Natural killer cell treated with Interleukin-12 subunit alpha and Interleukin-12 subunit beta and Interleukin-15 and Interleukin-18, amount 100 ng/mL, for 72 hours (primary cell): ENCODE data around the gene ARHGAP27. TPM values are rescaled to one million over a fixed set of nuclear protein-coding genes. Genes with fewer than 3 reads are reported as not detected.

Experiments
- ATAC-seq, 2 donors: fragments of 150-1000 bp; cut with Tn5 transposase in 1 of 2; sonication (Bioruptor Pico), chemical (Tn5 transposase) in 1 of 2; 2 replicates each; pipeline ENCODE4 v1.10.0; 2021
- DNase-seq: peaks from one replicate; pipeline ENCODE4 v3.0.0; 2022; ENCODE audit warnings: low spot score
- H3K27ac Mint-ChIP-seq, 2 donors: 1 replicate in 1 of 2; 2 replicates in 1 of 2; pipeline ENCODE4 v1.8.0; 2022; ENCODE audit warnings: mixed read lengths in 2 of 2, mild to moderate bottlenecking in 1 of 2, moderate library complexity in 1 of 2
- H3K27me3 Mint-ChIP-seq, 2 donors: 1 replicate in 1 of 2; 2 replicates in 1 of 2; pipeline ENCODE4 v1.8.0; 2022; ENCODE audit warnings: mixed read lengths in 2 of 2
- H3K36me3 Mint-ChIP-seq: one replicate; pipeline ENCODE4 v1.8.0; 2022; ENCODE audit warnings: mixed read lengths
- H3K4me1 Mint-ChIP-seq, 2 donors: 1 replicate in 1 of 2; 2 replicates in 1 of 2; pipeline ENCODE4 v1.8.0; 2022; ENCODE audit warnings: low read depth in 2 of 2, mixed read lengths in 2 of 2, mild to moderate bottlenecking in 1 of 2
- H3K4me3 Mint-ChIP-seq: one replicate; pipeline ENCODE4 v1.8.0; 2022; ENCODE audit warnings: mixed read lengths
- H3K9me3 Mint-ChIP-seq: 2 replicates; pipeline ENCODE4 v1.8.0; 2022; ENCODE audit warnings: mixed read lengths
- total RNA-seq, 2 donors: library from RNA; stranded (reverse); gene quantifications; one replicate each; pipeline ENCODE4 v1.2.3, GENCODE V29; 2022

The ARHGAP27 gene
- total RNA-seq, 2 donors from 2014 or later = 79.1 to 102 TPM

GRCh38 chr17:45386178-45386577 is 46.5 kb downstream of the ARHGAP27 start:
- no peak for ATAC-seq
- Mint-ChIP-seq H3K27me3 (peaks cover 13 to 17% of the 10 kb centered on the region in 2 donors), H3K4me3 (no peak overlapping the region), H3K27ac (no peak overlapping the region), H3K36me3 (no peaks in the 10 kb centered on the region), H3K9me3 (no peaks in the 10 kb centered on the region), H3K4me1 (peaks cover 20 to 29% of the 10 kb centered on the region in 2 donors)
- DNase-seq = no peak

- H3K9me3 Mint-ChIP-seq = no peaks in the 10 kb centered on the region
- peaks cover 13 to 17% of the 10 kb centered on the region in 2 donors for H3K27me3 Mint-ChIP-seq
- H3K4me3 Mint-ChIP-seq = no peak overlapping the region
- H3K27ac Mint-ChIP-seq = peak overlapping the region in 1 of 2 donors; percentile 38
- DNase-seq (peak; percentile 88), ATAC-seq (peak; percentile 89 to 91)
- H3K4me1 Mint-ChIP-seq = peaks cover 19 to 28% of the 10 kb centered on the region in 2 donors
- H3K36me3 Mint-ChIP-seq = no peaks in the 10 kb centered on the region
These were observed 47.2 kb downstream of the ARHGAP27 start for GRCh38 chr17:45385331-45385997.

GRCh38 chr17:45384789-45385262 is 47.8 kb downstream of the ARHGAP27 start:
- no peaks in the 10 kb centered on the region for H3K36me3 Mint-ChIP-seq
- ATAC-seq (no peak), DNase-seq (no peak)
- peaks cover 19 to 28% of the 10 kb centered on the region in 2 donors for H3K4me1 Mint-ChIP-seq
- peaks cover 13 to 17% of the 10 kb centered on the region in 2 donors for H3K27me3 Mint-ChIP-seq
- no peaks in the 10 kb centered on the region for H3K9me3 Mint-ChIP-seq
- H3K4me3 Mint-ChIP-seq = no peak overlapping the region
- peak overlapping the region in 1 of 2 donors; percentile 67 for H3K27ac Mint-ChIP-seq

GRCh38 chr17:45384047-45384788 is 48.5 kb downstream of the ARHGAP27 start:
- H3K27me3 Mint-ChIP-seq = peaks cover 13 to 17% of the 10 kb centered on the region in 2 donors
- H3K4me1 Mint-ChIP-seq = peaks cover 19 to 28% of the 10 kb centered on the region in 2 donors
- H3K27ac Mint-ChIP-seq = peak overlapping the region; percentile 13 to 67
- H3K36me3 Mint-ChIP-seq = no peaks in the 10 kb centered on the region
- H3K4me3 Mint-ChIP-seq = no peak overlapping the region
- DNase-seq (no peak), ATAC-seq (no peak)
- no peaks in the 10 kb centered on the region for H3K9me3 Mint-ChIP-seq

- Mint-ChIP-seq H3K4me1 (peaks cover 13 to 21% of the 10 kb centered on the region in 2 donors), H3K9me3 (no peaks in the 10 kb centered on the region), H3K4me3 (no peak overlapping the region), H3K27ac (no peak overlapping the region), H3K27me3 (peaks cover 15 to 18% of the 10 kb centered on the region in 2 donors), H3K36me3 (no peaks in the 10 kb centered on the region)
- ATAC-seq (no peak), DNase-seq (no peak)
These were observed 49.7 kb downstream of the ARHGAP27 start for GRCh38 chr17:45383003-45383402.

GRCh38 chr17:45382226-45382625 is 50.4 kb downstream of the ARHGAP27 start:
- Mint-ChIP-seq H3K36me3 (no peaks in the 10 kb centered on the region), H3K4me1 (peaks cover 13 to 21% of the 10 kb centered on the region in 2 donors), H3K27me3 (peaks cover 18% of the 10 kb centered on the region in 2 donors), H3K27ac (no peak overlapping the region), H3K4me3 (no peak overlapping the region), H3K9me3 (no peaks in the 10 kb centered on the region)
- no peak for ATAC-seq
- no peak for DNase-seq

- Mint-ChIP-seq H3K27ac (no peak overlapping the region), H3K9me3 (no peaks in the 10 kb centered on the region), H3K36me3 (no peaks in the 10 kb centered on the region), H3K4me1 (peaks cover 13 to 20% of the 10 kb centered on the region in 2 donors), H3K27me3 (peaks cover 18% of the 10 kb centered on the region in 2 donors), H3K4me3 (no peak overlapping the region)
- ATAC-seq = no peak
- peak; percentile 3 for DNase-seq
These were observed 51.7 kb downstream of the ARHGAP27 start for GRCh38 chr17:45380991-45381390.

- Mint-ChIP-seq H3K27ac (no peak overlapping the region), H3K9me3 (no peaks in the 10 kb centered on the region), H3K36me3 (no peaks in the 10 kb centered on the region), H3K27me3 (peaks cover 16 to 18% of the 10 kb centered on the region in 2 donors), H3K4me1 (peaks cover 9 to 12% of the 10 kb centered on the region in 2 donors), H3K4me3 (no peak overlapping the region)
- DNase-seq (peak; percentile 42), ATAC-seq (no peak)
These were observed 52.5 kb downstream of the ARHGAP27 start for GRCh38 chr17:45380046-45380765.

- DNase-seq = no peak
- H3K9me3 Mint-ChIP-seq = no peaks in the 10 kb centered on the region
- peaks cover 15 to 18% of the 10 kb centered on the region in 2 donors for H3K27me3 Mint-ChIP-seq
These were observed 55.3 kb downstream of the ARHGAP27 start for GRCh38 chr17:45377401-45377800.

GRCh38 chr17:45376171-45377005 is 56.3 kb downstream of the ARHGAP27 start:
- Mint-ChIP-seq H3K36me3 (no peaks in the 10 kb centered on the region), H3K4me1 (peaks cover 7 to 10% of the 10 kb centered on the region in 2 donors), H3K27me3 (peaks cover 19 to 27% of the 10 kb centered on the region in 2 donors), H3K9me3 (no peaks in the 10 kb centered on the region), H3K4me3 (no peak overlapping the region), H3K27ac (peak overlapping the region in 1 of 2 donors; percentile 5)
- ATAC-seq (no peak), DNase-seq (no peak)

More at GRCh38 chr17:45377401-45377800, 55.3 kb downstream of the ARHGAP27 start:
- no peak overlapping the region for H3K27ac Mint-ChIP-seq
- H3K36me3 Mint-ChIP-seq = no peaks in the 10 kb centered on the region
- H3K4me1 Mint-ChIP-seq = peaks cover 2% of the 10 kb centered on the region in 2 donors
- ATAC-seq = no peak
- no peak overlapping the region for H3K4me3 Mint-ChIP-seq

- Mint-ChIP-seq H3K36me3 (no peaks in the 10 kb centered on the region), H3K9me3 (no peaks in the 10 kb centered on the region), H3K4me3 (no peak overlapping the region), H3K4me1 (peaks cover 10 to 18% of the 10 kb centered on the region in 2 donors), H3K27me3 (peaks cover 25 to 35% of the 10 kb centered on the region in 2 donors), H3K27ac (no peak overlapping the region)
- ATAC-seq (no peak), DNase-seq (no peak)
These were observed 58.2 kb downstream of the ARHGAP27 start for GRCh38 chr17:45374501-45374900.

- H3K27ac Mint-ChIP-seq = peak overlapping the region in 1 of 2 donors; percentile 61
These were observed 60.3 kb downstream of the ARHGAP27 start for GRCh38 chr17:45372325-45372869.

More at GRCh38 chr17:45372325-45372869, 60.3 kb downstream of the ARHGAP27 start:
- H3K4me3 Mint-ChIP-seq = peak overlapping the region; percentile 60
- H3K36me3 Mint-ChIP-seq = no peaks in the 10 kb centered on the region
- peaks cover 10 to 18% of the 10 kb centered on the region in 2 donors for H3K4me1 Mint-ChIP-seq
- no peak for ATAC-seq
- peaks cover 19 to 31% of the 10 kb centered on the region in 2 donors for H3K27me3 Mint-ChIP-seq
- H3K9me3 Mint-ChIP-seq = no peaks in the 10 kb centered on the region
- DNase-seq = no peak
